SK-N-SH treated with all-trans-retinoic acid at 6 μM for 48 hours (cell line): ENCODE data around the gene ACBD6.

Experiments used
- ATAC-seq: fragments of 200-7000 bp; cut with Tn5 transposase; 3 replicates; pipeline ENCODE4 v1.9.1; 2020; ENCODE audit warnings: mild to moderate bottlenecking, moderate library complexity
- ARNTL ChIP-seq: fragments of 450-650 bp; formaldehyde crosslinking; IDR thresholded peaks from 2 replicates; pipeline ENCODE4 v1.5.0; 2020; ENCODE audit warnings: low read depth, mild to moderate bottlenecking, moderate library complexity, borderline replicate concordance
- BACH2 ChIP-seq: fragments of 250-450 bp; sonication (Bioruptor Pico); IDR thresholded peaks from 2 replicates; pipeline ENCODE4 v1.9.0; 2021; ENCODE audit warnings: mild to moderate bottlenecking, borderline replicate concordance
- CREB5 ChIP-seq: fragments of 250-450 bp; sonication (Bioruptor Pico); IDR thresholded peaks from 2 replicates; pipeline ENCODE4 v1.5.1; 2020; ENCODE audit warnings: low read depth, mild to moderate bottlenecking, moderate library complexity
- CSDC2 ChIP-seq: fragments of 250-450 bp; sonication (Bioruptor Pico); IDR thresholded peaks from 2 replicates; pipeline ENCODE4 v1.5.0; 2020; ENCODE audit warnings: mild to moderate bottlenecking, moderate library complexity
- CSRNP3 ChIP-seq: fragments of 250-450 bp; sonication (Bioruptor Pico); IDR thresholded peaks from 2 replicates; pipeline ENCODE4 v1.5.1; 2021; ENCODE audit warnings: mild to moderate bottlenecking, moderate library complexity
- GLIS3 ChIP-seq: fragments of 250-450 bp; sonication (Bioruptor Pico); IDR thresholded peaks from 2 replicates; pipeline ENCODE4 v1.5.0; 2020; ENCODE audit warnings: mild to moderate bottlenecking, moderate library complexity
- ISL1 ChIP-seq: fragments of 250-450 bp; sonication (Bioruptor Pico); IDR thresholded peaks from 2 replicates; pipeline ENCODE4 v2.1.2; 2022; ENCODE audit warnings: mild to moderate bottlenecking, moderate library complexity
- OSR1 ChIP-seq: fragments of 250-450 bp; sonication (Bioruptor Pico); IDR thresholded peaks from 2 replicates; pipeline ENCODE4 v1.8.0; 2022; ENCODE audit warnings: moderate library complexity, mild to moderate bottlenecking, inconsistent platforms
- PATZ1 ChIP-seq: fragments of 250-450 bp; sonication (Bioruptor Pico); IDR thresholded peaks from 2 replicates; pipeline ENCODE4 v1.8.0; 2020; ENCODE audit warnings: mild to moderate bottlenecking, moderate library complexity, borderline replicate concordance
- POU6F1 ChIP-seq: fragments of 250-450 bp; sonication (Bioruptor Pico); IDR thresholded peaks from 2 replicates; pipeline ENCODE4 v1.8.0; 2021; ENCODE audit warnings: low read depth, mild to moderate bottlenecking, moderate library complexity, borderline replicate concordance
- PPARA ChIP-seq: fragments of 250-450 bp; sonication (Bioruptor Pico); IDR thresholded peaks from 2 replicates; pipeline ENCODE4 v1.5.0; 2020; ENCODE audit warnings: mild to moderate bottlenecking, borderline replicate concordance
- RARB ChIP-seq: fragments of 250-450 bp; sonication (Bioruptor Pico); IDR thresholded peaks from 2 replicates; pipeline ENCODE4 v1.8.0; 2021; ENCODE audit warnings: mild to moderate bottlenecking, moderate library complexity
- SNAI2 ChIP-seq: fragments of 250-450 bp; sonication (Bioruptor Pico); IDR thresholded peaks from 2 replicates; pipeline ENCODE4 v1.5.0; 2020; ENCODE audit warnings: mild to moderate bottlenecking, moderate library complexity
- TCF4 ChIP-seq: fragments of 250-450 bp; sonication (Bioruptor Pico); IDR thresholded peaks from 2 replicates; pipeline ENCODE4 v1.8.0; 2021; ENCODE audit warnings: mild to moderate bottlenecking, moderate library complexity, borderline replicate concordance
- TOX ChIP-seq: fragments of 250-450 bp; sonication (Bioruptor Pico); IDR thresholded peaks from 2 replicates; pipeline ENCODE4 v1.8.0; 2021; ENCODE audit warnings: mild to moderate bottlenecking, moderate library complexity, borderline replicate concordance
- TSHZ2 ChIP-seq: fragments of 250-450 bp; sonication (Bioruptor Pico); IDR thresholded peaks from 2 replicates; pipeline ENCODE4 v1.5.0; 2020; ENCODE audit warnings: mild to moderate bottlenecking, moderate library complexity
- ZC3H10 ChIP-seq: fragments of 250-450 bp; sonication (Bioruptor Pico); IDR thresholded peaks from 2 replicates; pipeline ENCODE4 v1.5.1; 2021; ENCODE audit warnings: mild to moderate bottlenecking, moderate library complexity
- ZFP3 ChIP-seq: fragments of 250-450 bp; sonication (Bioruptor Pico); IDR thresholded peaks from 2 replicates; pipeline ENCODE4 v1.5.0; 2020; ENCODE audit warnings: mild to moderate bottlenecking, moderate library complexity
- ZNF565 ChIP-seq: fragments of 450-650 bp; formaldehyde crosslinking; conservative IDR thresholded peaks from 2 replicates; pipeline ENCODE4 v1.5.0; 2020; ENCODE audit warnings: low read depth, mild to moderate bottlenecking, moderate library complexity
- ZNF70 ChIP-seq: fragments of 450-650 bp; formaldehyde crosslinking; IDR thresholded peaks from 2 replicates; pipeline ENCODE4 v1.5.0; 2020; ENCODE audit warnings: mild to moderate bottlenecking, moderate library complexity
- ZNF8 ChIP-seq: fragments of 450-650 bp; formaldehyde crosslinking; IDR thresholded peaks from 2 replicates; pipeline ENCODE4 v1.5.0; 2020; ENCODE audit warnings: mild to moderate bottlenecking, moderate library complexity

ACBD6 gene

GRCh38 chr1:180524160-180524914, 22.0 kb upstream of the ACBD6 start:
- no peak for TF ChIP-seq ZNF565 (CRISPR knock-in tag)
- no peak for ATAC-seq

- TF ChIP-seq ZFP3 (CRISPR knock-in tag): no peak
- no peak for TF ChIP-seq ZNF8 (CRISPR knock-in tag)
- TF ChIP-seq TSHZ2 (CRISPR knock-in tag): no peak
- TF ChIP-seq TOX (CRISPR knock-in tag): no peak
- no peak for TF ChIP-seq ZNF565 (CRISPR knock-in tag)
- no peak for TF ChIP-seq CREB5
- no peak for TF ChIP-seq CSRNP3
- TF ChIP-seq ZC3H10 (CRISPR knock-in tag): no peak
- TF ChIP-seq ISL1 (CRISPR knock-in tag): no peak
- no peak for TF ChIP-seq CSDC2
- no peak for TF ChIP-seq GLIS3
- no peak for TF ChIP-seq BACH2 (CRISPR knock-in tag)
- TF ChIP-seq PATZ1 (CRISPR knock-in tag): no peak
- no peak for TF ChIP-seq PPARA (CRISPR knock-in tag)
- TF ChIP-seq POU6F1 (CRISPR knock-in tag): no peak
- no peak for ATAC-seq
Observed at GRCh38 chr1:180522213-180522515, 19.8 kb upstream of the ACBD6 start.

- TF ChIP-seq CREB5 (no peak), TCF4 (CRISPR knock-in tag) (no peak), ZFP3 (CRISPR knock-in tag) (no peak), ZNF8 (CRISPR knock-in tag) (no peak), ARNTL (CRISPR knock-in tag) (no peak), TOX (CRISPR knock-in tag) (no peak), OSR1 (CRISPR knock-in tag) (no peak), CSDC2 (no peak), CSRNP3 (no peak), SNAI2 (CRISPR knock-in tag) (no peak), PPARA (CRISPR knock-in tag) (no peak), ZNF70 (CRISPR knock-in tag) (no peak), ISL1 (CRISPR knock-in tag) (no peak), RARB (no peak), BACH2 (CRISPR knock-in tag) (no peak), ZNF565 (CRISPR knock-in tag) (no peak)
- ATAC-seq: no peak
Observed at GRCh38 chr1:180521474-180522212, 19.3 kb upstream of the ACBD6 start.
